ENCODE data around the gene ASIC3.

Gene ASIC3

GRCh38 chr7:151088856-151089699 is 40.7 kb downstream of the ASIC3 start:
- DNase-seq, result peak; percentile 62

- DNase-seq, result no peak
These were observed 41.8 kb downstream of the ASIC3 start for GRCh38 chr7:151089893-151090730.

- no peak for DNase-seq
These were observed 42.7 kb downstream of the ASIC3 start for GRCh38 chr7:151091003-151091402.

GRCh38 chr7:151091431-151091830 is 43.1 kb downstream of the ASIC3 start:
- peak; percentile 41 for DNase-seq

- no peak for DNase-seq
These were observed 43.7 kb downstream of the ASIC3 start for GRCh38 chr7:151091988-151092387.

GRCh38 chr7:151093748-151094147 is 45.4 kb downstream of the ASIC3 start:
- no peak for DNase-seq

GRCh38 chr7:151094675-151095074 is 46.3 kb downstream of the ASIC3 start:
- no peak for DNase-seq

- no peak for DNase-seq
These were observed 46.9 kb downstream of the ASIC3 start for GRCh38 chr7:151095123-151095797.

GRCh38 chr7:151095828-151096475 is 47.6 kb downstream of the ASIC3 start:
- DNase-seq, result no peak

GRCh38 chr7:151099486-151100211 is 51.3 kb downstream of the ASIC3 start:
- no peak for DNase-seq

GRCh38 chr7:151100921-151101320 is 52.6 kb downstream of the ASIC3 start:
- no peak for DNase-seq

GRCh38 chr7:151101621-151102396 is 53.5 kb downstream of the ASIC3 start:
- no peak for DNase-seq
